Osteoblast (primary cell): ENCODE results near the gene UBE2H. TPM values are rescaled to one million over a fixed set of nuclear protein-coding genes. Genes with fewer than 3 reads are reported as not detected.
"Not testable (repeated sequence)": the region's sequence is repeated elsewhere in the genome, so short reads cannot be mapped to it uniquely, and the experiment has no call there.

ENCODE experiments used
- DNase-seq: peaks from one replicate; pipeline ENCODE4 v3.0.0; 2011; ENCODE audit warnings: low spot score, mixed read lengths; ENCODE audit not compliant: insufficient read length; ENCODE audit errors: missing footprints
- H2AFZ ChIP-seq: 2 replicates; pipeline ENCODE4 v1.6.0; 2011; ENCODE audit warnings: mild to moderate bottlenecking, low read length
- H3K27ac ChIP-seq: 2 replicates; pipeline ENCODE4 v1.5.1; 2011; ENCODE audit warnings: mild to moderate bottlenecking, low read depth, low read length, moderate library complexity
- H3K27me3 ChIP-seq: 2 replicates; pipeline ENCODE4 v1.6.0; 2012; ENCODE audit warnings: mild to moderate bottlenecking, control low read depth, inconsistent platforms, low read length, moderate library complexity; ENCODE audit not compliant: insufficient read depth
- H3K36me3 ChIP-seq: 2 replicates; pipeline ENCODE4 v1.5.1; 2011; ENCODE audit warnings: mild to moderate bottlenecking, low read length, control low read depth, moderate library complexity; ENCODE audit not compliant: insufficient read depth
- H3K4me1 ChIP-seq: 2 replicates; pipeline ENCODE4 v1.5.1; 2011; ENCODE audit warnings: mild to moderate bottlenecking, low read length, control low read depth, moderate library complexity; ENCODE audit not compliant: insufficient read depth
- H3K4me2 ChIP-seq: 2 replicates; pipeline ENCODE4 v1.6.0; 2011; ENCODE audit warnings: mild to moderate bottlenecking, low read length; ENCODE audit not compliant: insufficient read depth
- H3K4me3 ChIP-seq: fragments of 200-600 bp; sonication (generic); 3 replicates; pipeline ENCODE4 v1.5.1; 2012; ENCODE audit warnings: mild to moderate bottlenecking, low read length, inconsistent platforms; ENCODE audit not compliant: insufficient read depth
- H3K79me2 ChIP-seq: 2 replicates; pipeline ENCODE4 v1.6.0; 2012; ENCODE audit warnings: mild to moderate bottlenecking, low read length, control low read depth, inconsistent platforms; ENCODE audit not compliant: insufficient read depth
- H3K9me3 ChIP-seq: 2 replicates; pipeline ENCODE4 v1.5.1; 2011; ENCODE audit warnings: low read depth, low read length, control low read depth
- H4K20me1 ChIP-seq: 2 replicates; pipeline ENCODE4 v1.6.0; 2012; ENCODE audit warnings: mild to moderate bottlenecking, low read length, control low read depth; ENCODE audit not compliant: insufficient read depth
- total RNA-seq: library from RNA; depleted of rRNA; stranded (reverse); fragments of >200 nt; gene quantifications from 2 replicates; pipeline ENCODE4 v1.2.3, GENCODE V29; 2012
- TF ChIP-seq, protein P1 (sequence below): IDR thresholded peaks from 2 replicates; pipeline ENCODE4 v1.5.1; 2011; ENCODE audit warnings: mild to moderate bottlenecking, low read depth, low read length, moderate library complexity; ENCODE audit errors: extremely low read depth

UBE2H gene
- total RNA-seq, 1 donor: 61.2 TPM

DNA sequence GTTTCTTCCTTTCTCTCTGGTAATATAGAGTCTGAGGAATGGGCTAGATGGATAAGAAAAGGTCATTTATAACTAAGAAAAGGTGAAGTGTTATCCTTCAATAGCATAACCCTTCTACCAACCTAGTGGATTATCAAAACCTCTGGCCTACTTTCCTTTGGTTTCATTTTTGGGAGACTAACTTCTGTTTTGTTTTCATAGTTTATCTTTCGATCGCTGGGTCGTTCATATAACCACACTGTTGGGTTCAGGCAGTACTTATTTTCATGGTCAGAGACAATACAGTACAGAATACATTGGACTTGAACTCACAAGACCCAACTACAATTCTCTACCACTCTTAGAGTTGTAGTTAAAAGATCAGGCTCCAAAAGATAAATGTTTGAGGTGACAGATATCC is 86.5 kb downstream of the UBE2H start:
- Histone ChIP-seq H3K36me3 (no peaks in the 10 kb centered on the region), H3K4me2 (peak overlapping the region; percentile 45), H3K4me3 (no peak overlapping the region), H4K20me1 (peaks cover 33% of the 10 kb centered on the region), H3K9me3 (no peaks in the 10 kb centered on the region), H3K4me1 (peaks cover 28% of the 10 kb centered on the region), H2AFZ (no peak overlapping the region), H3K27ac (peak overlapping the region; percentile 59), H3K79me2 (peaks cover 73% of the 10 kb centered on the region), H3K27me3 (no peaks in the 10 kb centered on the region)
- TF ChIP-seq, protein P1, sequence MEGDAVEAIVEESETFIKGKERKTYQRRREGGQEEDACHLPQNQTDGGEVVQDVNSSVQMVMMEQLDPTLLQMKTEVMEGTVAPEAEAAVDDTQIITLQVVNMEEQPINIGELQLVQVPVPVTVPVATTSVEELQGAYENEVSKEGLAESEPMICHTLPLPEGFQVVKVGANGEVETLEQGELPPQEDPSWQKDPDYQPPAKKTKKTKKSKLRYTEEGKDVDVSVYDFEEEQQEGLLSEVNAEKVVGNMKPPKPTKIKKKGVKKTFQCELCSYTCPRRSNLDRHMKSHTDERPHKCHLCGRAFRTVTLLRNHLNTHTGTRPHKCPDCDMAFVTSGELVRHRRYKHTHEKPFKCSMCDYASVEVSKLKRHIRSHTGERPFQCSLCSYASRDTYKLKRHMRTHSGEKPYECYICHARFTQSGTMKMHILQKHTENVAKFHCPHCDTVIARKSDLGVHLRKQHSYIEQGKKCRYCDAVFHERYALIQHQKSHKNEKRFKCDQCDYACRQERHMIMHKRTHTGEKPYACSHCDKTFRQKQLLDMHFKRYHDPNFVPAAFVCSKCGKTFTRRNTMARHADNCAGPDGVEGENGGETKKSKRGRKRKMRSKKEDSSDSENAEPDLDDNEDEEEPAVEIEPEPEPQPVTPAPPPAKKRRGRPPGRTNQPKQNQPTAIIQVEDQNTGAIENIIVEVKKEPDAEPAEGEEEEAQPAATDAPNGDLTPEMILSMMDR: no peak
- no peak for DNase-seq

DNA sequence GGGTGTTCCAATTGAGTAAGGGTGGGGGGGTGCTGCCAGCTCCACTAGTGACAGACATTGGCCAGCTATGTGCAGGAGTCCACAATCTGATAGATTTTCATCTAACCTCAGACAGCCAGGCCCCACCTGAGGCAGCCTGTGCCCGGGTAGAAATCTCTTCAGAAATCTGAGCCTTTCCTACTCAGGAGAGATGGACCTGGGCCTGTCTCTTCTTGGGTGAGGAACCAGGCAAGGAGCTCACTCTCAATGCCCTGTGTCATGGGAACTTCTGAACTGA is 86.9 kb downstream of the UBE2H start:
- peak overlapping the region; percentile 59 for H3K27ac ChIP-seq
- DNase-seq: no peak
- H3K4me1 ChIP-seq: peaks cover 30% of the 10 kb centered on the region
- no peaks in the 10 kb centered on the region for H3K27me3 ChIP-seq
- H3K79me2 ChIP-seq: peaks cover 74% of the 10 kb centered on the region
- no peak overlapping the region for H3K4me3 ChIP-seq
- H2AFZ ChIP-seq: no peak overlapping the region
- H3K36me3 ChIP-seq: no peaks in the 10 kb centered on the region
- H3K9me3 ChIP-seq: no peaks in the 10 kb centered on the region
- H4K20me1 ChIP-seq: peaks cover 33% of the 10 kb centered on the region
- TF ChIP-seq, protein P1: no peak
- peak overlapping the region; percentile 45 for H3K4me2 ChIP-seq

DNA sequence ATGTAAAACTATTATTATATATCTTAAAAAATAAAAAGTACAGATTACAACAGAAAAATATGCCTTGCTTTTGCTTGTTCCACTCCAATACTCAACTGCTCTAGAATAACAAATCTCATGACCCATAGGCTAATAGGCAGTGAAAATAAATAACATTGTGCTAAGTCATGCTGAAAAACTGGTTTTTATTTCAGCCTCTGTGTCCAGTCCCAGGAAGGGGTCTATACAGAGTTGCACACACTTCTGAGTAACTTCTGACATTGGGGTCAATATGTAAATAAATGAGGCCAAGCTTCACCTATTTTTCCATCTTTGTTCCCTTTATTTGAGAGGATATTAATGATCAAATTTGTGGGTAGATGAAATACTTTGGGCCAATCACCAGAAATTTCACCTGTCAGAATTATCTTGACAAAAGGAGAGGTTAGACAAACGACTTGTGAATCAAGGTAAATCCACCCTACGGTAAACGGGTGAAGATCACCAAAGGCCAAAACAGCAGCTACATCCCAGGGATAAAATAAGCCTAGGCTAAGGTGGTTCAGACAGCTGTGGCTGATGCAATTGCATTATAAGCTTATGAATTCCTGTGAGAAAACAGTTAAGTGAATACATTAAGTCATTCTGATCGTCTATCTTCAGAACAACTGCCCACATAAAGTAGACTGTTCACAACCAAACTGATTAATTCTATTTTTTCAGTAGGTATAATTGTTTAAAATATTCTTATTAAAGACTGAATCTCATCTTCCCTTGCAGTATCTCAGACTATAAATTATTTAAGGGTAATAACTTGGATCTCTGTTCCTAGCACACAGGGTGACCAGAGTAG is 87.5 kb downstream of the UBE2H start:
- peak overlapping the region; percentile 6 for H3K4me2 ChIP-seq
- peaks cover 33% of the 10 kb centered on the region for H4K20me1 ChIP-seq
- no peak for DNase-seq
- TF ChIP-seq, protein P1: no peak
- no peaks in the 10 kb centered on the region for H3K9me3 ChIP-seq
- no peaks in the 10 kb centered on the region for H3K36me3 ChIP-seq
- peaks cover 77% of the 10 kb centered on the region for H3K79me2 ChIP-seq
- H3K27ac ChIP-seq: peak overlapping the region; percentile 59
- H3K4me3 ChIP-seq: no peak overlapping the region
- no peak overlapping the region for H2AFZ ChIP-seq
- no peaks in the 10 kb centered on the region for H3K27me3 ChIP-seq
- H3K4me1 ChIP-seq: peaks cover 30% of the 10 kb centered on the region

DNA sequence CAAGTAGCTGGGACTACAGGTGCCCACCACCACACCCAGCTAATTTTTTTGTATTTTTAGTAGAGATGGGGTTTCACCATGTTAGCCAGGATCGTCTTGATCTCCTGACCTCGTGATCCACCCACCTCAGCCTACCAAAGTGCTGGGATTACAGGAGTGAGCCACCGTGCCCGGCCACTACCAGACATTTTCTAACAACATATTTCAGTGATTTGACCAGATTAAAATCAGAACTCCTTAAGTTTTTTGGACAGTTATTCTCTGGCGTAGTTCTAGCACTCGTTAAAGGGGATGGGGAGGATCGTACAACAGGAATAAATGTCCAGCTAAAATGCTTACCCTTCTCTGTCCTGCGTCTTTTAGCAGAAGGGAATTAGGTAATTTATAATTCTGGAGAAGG is 88.1 kb downstream of the UBE2H start:
- Histone ChIP-seq H4K20me1 (peaks cover 37% of the 10 kb centered on the region), H3K79me2 (peaks cover 77% of the 10 kb centered on the region), H3K4me2 (peak overlapping the region; percentile 6), H3K4me1 (peaks cover 31% of the 10 kb centered on the region), H3K27ac (peak overlapping the region; percentile 59)
- not testable (repeated sequence) for H3K36me3 ChIP-seq, H3K4me3 ChIP-seq, DNase-seq, H2AFZ ChIP-seq, H3K9me3 ChIP-seq, H3K27me3 ChIP-seq
